Activated B cell treated with CpG ODN at 0.5 μM for 24 hours (primary cell): ENCODE data around the gene DDX4. TPM values are rescaled to one million over a fixed set of nuclear protein-coding genes. Genes with fewer than 3 reads are reported as not detected.

Experiments
- ATAC-seq: fragments of 200-7000 bp; cut with Tn5 transposase; one replicate; pipeline ENCODE4 v1.10.0; 2021; ENCODE audit warnings: low read depth, mild to moderate bottlenecking, moderate library complexity
- CTCF ChIA-PET: fragments of 350-600 bp; sonication (Branson Sonifier 250); formaldehyde crosslinking; loops from one replicate; lab custom pipeline; 2021; ENCODE audit warnings: antibody characterized with exemption; lab: Charles Lee
- POLR2A ChIA-PET: fragments of 350-600 bp; sonication (Branson Sonifier 250); formaldehyde crosslinking; loops from one replicate; lab custom pipeline; 2021; ENCODE audit warnings: antibody characterized with exemption; lab: Charles Lee
- DNase-seq: peaks from one replicate; pipeline ENCODE4 v3.0.0; 2022
- H3K27ac Mint-ChIP-seq: one replicate; pipeline ENCODE4 v1.8.0; 2020; ENCODE audit warnings: mixed read lengths
- H3K27me3 Mint-ChIP-seq: one replicate; pipeline ENCODE4 v1.8.0; 2021; ENCODE audit warnings: mixed read lengths
- H3K36me3 Mint-ChIP-seq: one replicate; pipeline ENCODE4 v1.8.0; 2021; ENCODE audit warnings: low read depth, mixed read lengths
- H3K4me1 Mint-ChIP-seq: one replicate; pipeline ENCODE4 v1.8.0; 2021; ENCODE audit warnings: mixed read lengths
- H3K4me3 Mint-ChIP-seq: one replicate; pipeline ENCODE4 v1.8.0; 2020; ENCODE audit warnings: mild to moderate bottlenecking, mixed read lengths
- H3K9me3 Mint-ChIP-seq: one replicate; pipeline ENCODE4 v1.8.0; 2020; ENCODE audit warnings: mixed read lengths
- CTCF ChIP-seq: fragments of 200-600 bp; IDR thresholded peaks from one replicate; pipeline ENCODE4 v1.8.0; 2022; ENCODE audit warnings: antibody characterized with exemption, mild to moderate bottlenecking
- intact Hi-C: fragments of 100-400 bp; cut with micrococcal nuclease; formaldehyde crosslinking; loops from one replicate; pipeline ENCODE4 v1.15.1; 2024
- total RNA-seq: library from RNA; stranded (reverse); gene quantifications from 2 replicates; pipeline ENCODE4 v1.2.3, GENCODE V29; 2022

Gene DDX4
- total RNA-seq, 1 donor from 2014 or later, result not detected

DNA sequence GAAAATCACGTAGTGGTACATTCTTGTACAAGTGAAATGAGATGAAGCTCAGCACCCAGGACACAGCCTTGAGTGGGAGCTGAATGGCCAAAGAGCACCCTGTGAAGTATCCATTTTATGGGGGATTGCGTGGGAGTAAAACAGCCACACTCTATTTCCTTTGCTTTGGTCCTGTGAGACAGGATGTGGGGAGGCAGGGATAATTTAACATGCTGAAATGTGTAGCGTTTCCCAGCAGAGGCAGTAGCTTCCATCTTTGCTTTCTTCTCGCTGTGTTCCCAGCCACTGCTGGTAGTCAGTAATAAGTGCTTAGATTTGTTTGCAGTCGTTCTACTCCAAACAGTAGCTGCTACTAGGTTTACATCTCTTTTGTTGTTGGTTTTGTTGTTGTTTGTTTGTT, 117.6 kb downstream of the DDX4 start:
- intact Hi-C loops, result no loop called here
- peaks cover 22% of the 10 kb centered on the region for H3K27me3 Mint-ChIP-seq
- no peaks in the 10 kb centered on the region for H3K4me1 Mint-ChIP-seq
- POLR2A ChIA-PET, result no interaction called here
- ATAC-seq (no peak), DNase-seq (no peak)
- no peaks in the 10 kb centered on the region for H3K9me3 Mint-ChIP-seq
- no peak overlapping the region for H3K27ac Mint-ChIP-seq
- CTCF ChIA-PET, result no interaction called here
- H3K36me3 Mint-ChIP-seq, result no peaks in the 10 kb centered on the region
- no peak overlapping the region for H3K4me3 Mint-ChIP-seq
- no peak for TF ChIP-seq CTCF

DNA sequence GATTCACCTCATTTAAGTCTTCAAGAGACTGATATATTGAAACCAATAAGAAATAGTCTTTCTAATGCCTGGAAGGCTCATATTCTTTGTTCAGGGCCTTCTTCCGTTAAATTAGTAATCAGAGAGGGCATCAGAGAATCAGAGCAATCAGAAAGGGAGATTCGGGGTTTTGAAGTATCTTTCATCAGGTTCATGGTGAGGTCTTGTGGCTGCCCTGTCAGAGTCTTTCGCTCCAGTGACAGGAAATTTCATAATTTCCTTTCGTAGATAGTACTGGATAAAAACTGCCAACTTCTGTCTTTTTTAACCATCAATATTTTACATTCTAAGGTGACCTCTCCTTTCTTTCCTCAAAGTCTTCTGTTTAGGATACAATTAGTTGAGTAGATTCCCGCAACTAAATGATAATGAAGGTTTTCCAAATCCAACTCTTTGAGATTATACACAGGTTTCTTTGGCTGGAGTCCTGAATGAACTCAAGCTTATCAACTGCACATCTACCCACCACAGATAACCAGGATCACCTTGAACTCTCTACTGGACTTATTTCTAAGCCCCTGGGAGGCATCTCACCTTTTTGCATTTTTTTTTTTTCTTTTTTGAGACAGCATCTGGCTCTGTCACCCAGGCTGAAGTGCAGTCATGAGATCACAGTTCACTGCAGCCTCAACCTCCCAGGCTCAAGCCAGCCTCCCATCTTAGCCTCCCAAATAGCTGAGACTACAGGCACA, 118.8 kb downstream of the DDX4 start:
- no peak overlapping the region for H3K27ac Mint-ChIP-seq
- no peak for TF ChIP-seq CTCF
- peaks cover 12% of the 10 kb centered on the region for H3K27me3 Mint-ChIP-seq
- ATAC-seq, result no peak
- H3K36me3 Mint-ChIP-seq, result no peaks in the 10 kb centered on the region
- intact Hi-C loops, result no loop called here
- CTCF ChIA-PET, result no interaction called here
- POLR2A ChIA-PET, result no interaction called here
- H3K4me3 Mint-ChIP-seq, result no peak overlapping the region
- H3K9me3 Mint-ChIP-seq, result no peaks in the 10 kb centered on the region
- DNase-seq, result no peak
- H3K4me1 Mint-ChIP-seq, result no peaks in the 10 kb centered on the region

GRCh38 chr5:55857247-55857640, 119.4 kb downstream of the DDX4 start:
- Mint-ChIP-seq H3K36me3 (no peaks in the 10 kb centered on the region), H3K4me3 (no peak overlapping the region), H3K27me3 (peaks cover 11% of the 10 kb centered on the region), H3K4me1 (no peaks in the 10 kb centered on the region), H3K27ac (no peak overlapping the region), H3K9me3 (no peaks in the 10 kb centered on the region)
- POLR2A ChIA-PET, result no interaction called here
- ATAC-seq (no peak), DNase-seq (no peak)
- no peak for TF ChIP-seq CTCF
- intact Hi-C loops, result no loop called here
- CTCF ChIA-PET, result no interaction called here

- Mint-ChIP-seq H3K4me1 (no peaks in the 10 kb centered on the region), H3K27me3 (peaks cover 11% of the 10 kb centered on the region), H3K36me3 (no peaks in the 10 kb centered on the region), H3K4me3 (no peak overlapping the region), H3K9me3 (no peaks in the 10 kb centered on the region), H3K27ac (no peak overlapping the region)
- POLR2A ChIA-PET, result no interaction called here
- DNase-seq (no peak), ATAC-seq (no peak)
- no peak for TF ChIP-seq CTCF
- intact Hi-C loops, result no loop called here
- CTCF ChIA-PET, result no interaction called here
Observed at GRCh38 chr5:55858104-55858503, 120.2 kb downstream of the DDX4 start.

GRCh38 chr5:55860288-55860687, 122.4 kb downstream of the DDX4 start:
- no peak overlapping the region for H3K27ac Mint-ChIP-seq
- H3K36me3 Mint-ChIP-seq, result no peaks in the 10 kb centered on the region
- no peak for TF ChIP-seq CTCF
- DNase-seq (no peak), ATAC-seq (no peak)
- H3K27me3 Mint-ChIP-seq, result peaks cover 7% of the 10 kb centered on the region
- POLR2A ChIA-PET, result no interaction called here
- H3K4me1 Mint-ChIP-seq, result no peaks in the 10 kb centered on the region
- CTCF ChIA-PET, result no interaction called here
- intact Hi-C loops, result no loop called here
- no peaks in the 10 kb centered on the region for H3K9me3 Mint-ChIP-seq
- no peak overlapping the region for H3K4me3 Mint-ChIP-seq
